ENCODE results near the gene TOX2.
A peak's percentile ranks its signal among the peaks of the same experiment; 100 is the strongest.

The TOX2 gene

GRCh38 chr20:43955750-43956191 lies 41.1 kb downstream of the TOX2 start:
- no peaks in the 10 kb centered on the region for H3K27me3 ChIP-seq (replicated peaks)

GRCh38 chr20:43957392-43957791 lies 42.7 kb downstream of the TOX2 start:
- Histone ChIP-seq H3K4me3 (ENCODE audit: low read depth, low read length) (no peak overlapping the region), H3K27me3 (replicated peaks) (no peaks in the 10 kb centered on the region), H3K36me3 (replicated peaks) (no peaks in the 10 kb centered on the region), H3K27ac (no peak overlapping the region)
- no peak for TF ChIP-seq CTCF (IDR thresholded peaks at IDR 0.05; ENCODE audit: low read depth, low read length, missing control alignments)
- in situ Hi-C loops (cut with HindIII; ENCODE audit: low pct_ligation_motif_present, low sequenced_read_pairs) = no loop called here
- DNase-seq = no peak

More at GRCh38 chr20:43955750-43956191, 41.1 kb downstream of the TOX2 start:
- no peaks in the 10 kb centered on the region for H3K36me3 ChIP-seq (replicated peaks)
- DNase-seq = no peak
- peak overlapping the region; percentile 49 for H3K27ac ChIP-seq
- in situ Hi-C loops (cut with HindIII; ENCODE audit: low pct_ligation_motif_present, low sequenced_read_pairs) = no loop called here
- TF ChIP-seq CTCF (IDR thresholded peaks at IDR 0.05; ENCODE audit: low read depth, low read length, missing control alignments) = no peak
- no peak overlapping the region for H3K4me3 ChIP-seq (ENCODE audit: low read depth, low read length)

- Histone ChIP-seq H3K4me3 (ENCODE audit: low read depth, low read length) (no peak overlapping the region), H3K36me3 (replicated peaks) (no peaks in the 10 kb centered on the region), H3K27ac (no peak overlapping the region), H3K27me3 (replicated peaks) (no peaks in the 10 kb centered on the region)
- in situ Hi-C loops (cut with HindIII; ENCODE audit: low pct_ligation_motif_present, low sequenced_read_pairs) = no loop called here
- TF ChIP-seq CTCF (IDR thresholded peaks at IDR 0.05; ENCODE audit: low read depth, low read length, missing control alignments) = no peak
- no peak for DNase-seq
Observed at GRCh38 chr20:43958626-43959025, 44.0 kb downstream of the TOX2 start.

GRCh38 chr20:43959079-43959919 lies 44.6 kb downstream of the TOX2 start:
- no peaks in the 10 kb centered on the region for H3K27me3 ChIP-seq (replicated peaks)
- no peak overlapping the region for H3K4me3 ChIP-seq (ENCODE audit: low read depth, low read length)
- no peak overlapping the region for H3K27ac ChIP-seq
- in situ Hi-C loops (cut with HindIII; ENCODE audit: low pct_ligation_motif_present, low sequenced_read_pairs) = no loop called here
- no peak for TF ChIP-seq CTCF (IDR thresholded peaks at IDR 0.05; ENCODE audit: low read depth, low read length, missing control alignments)
- DNase-seq = no peak
- H3K36me3 ChIP-seq (replicated peaks) = no peaks in the 10 kb centered on the region

GRCh38 chr20:43959920-43960227 lies 45.2 kb downstream of the TOX2 start:
- Histone ChIP-seq H3K27ac (no peak overlapping the region), H3K4me3 (ENCODE audit: low read depth, low read length) (no peak overlapping the region)
- in situ Hi-C loops (cut with HindIII; ENCODE audit: low pct_ligation_motif_present, low sequenced_read_pairs) = no loop called here

More at GRCh38 chr20:43959920-43960227, 45.2 kb downstream of the TOX2 start:
- Histone ChIP-seq H3K36me3 (replicated peaks) (no peaks in the 10 kb centered on the region), H3K27me3 (replicated peaks) (no peaks in the 10 kb centered on the region)
- no peak for DNase-seq
- TF ChIP-seq CTCF (IDR thresholded peaks at IDR 0.05; ENCODE audit: low read depth, low read length, missing control alignments) = no peak
